Thymus (tissue), 11 donors: Measurements from ENCODE around the gene SH3D19. TPM values are rescaled to one million over a fixed set of nuclear protein-coding genes. Genes with fewer than 3 reads are reported as not detected.

ENCODE experiments used
- DNase-seq, 9 donors: peaks; one replicate each; pipeline ENCODE4 v3.0.0-alpha.2; 2013; ENCODE audit warnings: low spot score in 9 of 9, low read depth in 6 of 9, missing footprints in 1 of 9
- H3K27ac ChIP-seq, 2 donors: one replicate each; pipeline ENCODE4 v1.5.1; 2013; ENCODE audit warnings: control low read depth in 1 of 2, low read depth in 1 of 2, low read length in 1 of 2, mild to moderate bottlenecking in 1 of 2, moderate library complexity in 1 of 2
- H3K27me3 ChIP-seq, 2 donors: one replicate each; pipeline ENCODE4 v1.5.1; 2013; ENCODE audit warnings: low read length in 1 of 2; ENCODE audit not compliant: control insufficient read depth in 2 of 2, insufficient read depth in 1 of 2
- H3K36me3 ChIP-seq, 2 donors: one replicate each; pipeline ENCODE4 v1.5.1; 2013; ENCODE audit warnings: low read length in 1 of 2, mild to moderate bottlenecking in 1 of 2, moderate library complexity in 1 of 2; ENCODE audit not compliant: control insufficient read depth in 2 of 2, insufficient read depth in 2 of 2
- H3K4me1 ChIP-seq, 2 donors: one replicate each; pipeline ENCODE4 v1.5.1; 2013; ENCODE audit warnings: low read length in 2 of 2; ENCODE audit not compliant: control insufficient read depth in 2 of 2, insufficient read depth in 2 of 2
- H3K4me3 ChIP-seq, 2 donors: one replicate each; pipeline ENCODE4 v1.5.1; 2013; ENCODE audit warnings: low read length in 2 of 2, control low read depth in 1 of 2, mild to moderate bottlenecking in 1 of 2
- H3K9me3 ChIP-seq, 2 donors: one replicate each; pipeline ENCODE4 v1.5.1; 2013; ENCODE audit warnings: low read length in 1 of 2, mild to moderate bottlenecking in 1 of 2; ENCODE audit not compliant: control insufficient read depth in 2 of 2, insufficient read depth in 1 of 2
- WGBS: extraction: QIAGEN DNeasy Blood & Tissue Kit; methylation state at CpG from one replicate; pipeline ENCODE4 v1.1.7; 2013; 5-methylcytosine and 5-hydroxymethylcytosine counted together
- polyA plus RNA-seq: library from polyadenylated mRNA; stranded (reverse); fragments of 200-250 nt; gene quantifications from one replicate; pipeline ENCODE4 v1.2.3, GENCODE V29; 2013
- total RNA-seq: library from RNA; stranded (reverse); fragments of 120-200 nt; gene quantifications from one replicate; pipeline ENCODE4 v1.2.4, GENCODE V29; 2013
- donor health status: healthy.

SH3D19 gene
- total and polyA plus RNA-seq, 2 donors = 4.6 to 8.4 TPM

GRCh38 chr4:151152028-151152427, 173.4 kb downstream of the SH3D19 start:
- H3K9me3 ChIP-seq = no peaks in the 10 kb centered on the region
- no peaks in the 10 kb centered on the region for H3K4me1 ChIP-seq
- DNase-seq = no peak
- H3K27me3 ChIP-seq = no peaks in the 10 kb centered on the region
- no peak overlapping the region for H3K4me3 ChIP-seq
- H3K36me3 ChIP-seq = no peaks in the 10 kb centered on the region
- WGBS = 3% methylated on average over 1 of the region's 1 CpG
- no peak overlapping the region for H3K27ac ChIP-seq

DNA sequence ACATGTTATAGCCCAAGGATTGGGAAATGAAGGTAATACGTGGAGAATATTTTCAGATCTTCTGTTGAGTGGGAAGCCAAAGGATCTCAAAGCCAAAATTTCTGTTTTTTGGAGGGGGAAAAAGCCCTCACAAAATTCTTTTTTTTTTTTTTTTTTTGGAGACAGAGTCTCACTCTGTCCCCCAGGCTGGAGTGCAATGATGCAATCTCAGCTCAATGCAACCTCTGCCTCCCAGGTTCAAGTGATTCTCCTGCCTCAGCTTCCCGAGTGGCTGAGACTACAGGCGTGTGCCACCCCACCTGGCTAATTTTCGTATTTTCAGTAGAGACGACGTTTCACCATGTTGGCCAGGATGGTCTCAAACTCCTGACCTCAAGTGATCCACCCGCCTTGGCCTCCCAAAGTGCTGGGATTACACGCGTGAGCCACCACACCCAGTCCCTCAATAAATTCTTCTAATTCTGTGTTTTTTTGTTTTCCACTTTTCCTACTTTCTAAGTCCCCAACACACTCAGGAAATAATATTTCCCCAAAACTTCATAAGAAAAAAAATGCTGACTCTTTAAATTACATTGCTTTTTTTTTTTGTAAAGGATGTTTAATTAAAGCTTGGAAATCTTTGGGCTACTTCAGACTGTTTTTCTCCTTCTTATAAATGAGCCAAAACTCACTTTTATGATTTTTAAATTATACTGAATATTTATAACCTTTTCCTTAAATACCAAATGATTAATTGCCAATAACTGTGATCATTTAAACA, 174.4 kb downstream of the SH3D19 start:
- no peak overlapping the region for H3K27ac ChIP-seq
- DNase-seq = no peak
- no peaks in the 10 kb centered on the region for H3K4me1 ChIP-seq
- 97% methylated on average over 9 of the region's 9 CpGs for WGBS
- no peak overlapping the region for H3K4me3 ChIP-seq
- H3K27me3 ChIP-seq = no peaks in the 10 kb centered on the region
- H3K9me3 ChIP-seq = no peaks in the 10 kb centered on the region
- H3K36me3 ChIP-seq = no peaks in the 10 kb centered on the region

DNA sequence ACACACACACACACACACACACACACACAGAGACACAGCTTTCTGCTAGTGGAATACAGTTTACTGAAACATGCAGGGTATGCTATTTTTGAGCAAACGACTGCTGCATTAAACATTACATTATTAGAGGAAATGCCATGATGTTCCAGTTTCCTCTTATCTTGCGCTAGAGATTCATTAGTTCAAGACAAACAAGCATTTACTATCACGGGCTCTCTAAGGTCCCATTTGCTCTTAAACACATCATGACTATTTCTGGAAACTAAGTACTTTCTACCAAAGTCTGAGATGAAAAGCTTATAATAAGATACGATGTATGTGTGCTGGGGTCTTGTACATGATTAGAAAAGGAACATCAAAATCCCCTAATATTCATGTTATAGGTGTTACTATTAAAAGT, 177.1 kb downstream of the SH3D19 start:
- 97% methylated on average over 4 of the region's 4 CpGs for WGBS

GRCh38 chr4:151147000-151147399, 178.4 kb downstream of the SH3D19 start:
- Histone ChIP-seq H3K36me3 (no peaks in the 10 kb centered on the region), H3K4me3 (no peak overlapping the region), H3K27ac (no peak overlapping the region), H3K9me3 (no peaks in the 10 kb centered on the region), H3K4me1 (no peaks in the 10 kb centered on the region), H3K27me3 (no peaks in the 10 kb centered on the region)
- 91% methylated on average over 3 of the region's 3 CpGs for WGBS
- DNase-seq = no peak

More for the DNA sequence above, 177.1 kb downstream of the SH3D19 start:
- H3K27me3 ChIP-seq = no peaks in the 10 kb centered on the region
- no peaks in the 10 kb centered on the region for H3K4me1 ChIP-seq
- H3K4me3 ChIP-seq = no peak overlapping the region
- no peak overlapping the region for H3K27ac ChIP-seq
- no peaks in the 10 kb centered on the region for H3K36me3 ChIP-seq
- no peak for DNase-seq
- no peaks in the 10 kb centered on the region for H3K9me3 ChIP-seq

DNA sequence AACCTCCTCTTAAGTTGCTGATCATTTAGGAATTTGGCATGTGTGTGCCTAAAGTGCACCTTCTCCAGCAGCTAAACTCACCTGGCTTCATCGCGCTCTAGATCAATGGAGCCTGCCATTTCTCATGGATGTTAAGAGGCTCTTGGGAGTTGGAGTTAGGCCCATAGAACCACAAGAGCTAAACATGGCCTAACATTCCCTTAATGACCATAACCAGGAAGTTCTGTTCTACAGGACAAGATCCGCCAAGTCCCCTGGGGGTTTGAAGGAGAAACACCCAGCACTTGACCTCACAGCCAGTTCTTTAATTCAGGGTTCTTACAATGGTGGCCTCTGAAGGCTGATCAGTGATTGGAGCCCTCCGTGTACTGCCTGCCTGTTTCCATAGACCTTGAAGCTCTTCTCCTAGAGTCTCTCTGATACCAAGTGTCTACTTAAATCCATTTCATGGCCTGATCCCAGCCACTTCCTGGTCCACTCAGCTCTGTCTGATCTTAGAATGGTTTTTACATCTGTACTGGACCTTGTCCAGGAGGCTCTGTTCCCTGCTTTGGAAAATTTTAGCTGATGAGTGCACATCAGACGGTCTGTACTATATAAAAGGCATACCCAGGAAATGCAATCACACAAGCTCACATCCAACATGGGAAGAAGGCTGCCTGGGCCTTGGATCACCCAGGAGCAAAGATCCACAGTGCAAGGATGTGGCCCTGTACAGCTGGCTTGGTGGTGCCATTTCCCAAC, 180.9 kb downstream of the SH3D19 start:
- no peak overlapping the region for H3K4me3 ChIP-seq
- no peaks in the 10 kb centered on the region for H3K4me1 ChIP-seq
- WGBS = 98% methylated on average over 5 of the region's 5 CpGs
- DNase-seq = no peak
- H3K36me3 ChIP-seq = no peaks in the 10 kb centered on the region
- H3K27ac ChIP-seq = no peak overlapping the region
- no peaks in the 10 kb centered on the region for H3K9me3 ChIP-seq
- H3K27me3 ChIP-seq = no peaks in the 10 kb centered on the region

DNA sequence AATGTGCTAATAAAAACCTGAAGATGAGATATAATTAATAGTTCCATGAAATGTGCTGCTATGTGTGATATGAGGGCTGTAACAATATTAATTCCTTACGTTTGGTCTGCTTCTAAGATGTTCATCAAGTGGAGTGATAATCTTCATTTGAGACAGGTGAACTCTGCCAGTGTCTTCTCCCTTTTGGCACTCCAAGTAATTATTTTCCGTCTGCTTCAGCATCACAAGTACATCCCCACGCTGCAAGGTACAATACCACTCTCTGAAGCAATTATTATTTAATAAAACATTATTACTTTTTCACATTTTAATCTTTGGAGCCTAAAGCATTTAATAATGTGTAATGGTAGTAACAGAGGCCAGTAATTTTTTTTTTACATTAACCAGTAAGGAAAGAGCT, 181.6 kb downstream of the SH3D19 start:
- DNase-seq = no peak
- Histone ChIP-seq H3K27ac (no peak overlapping the region), H3K27me3 (no peaks in the 10 kb centered on the region), H3K4me1 (no peaks in the 10 kb centered on the region), H3K9me3 (no peaks in the 10 kb centered on the region), H3K4me3 (no peak overlapping the region), H3K36me3 (no peaks in the 10 kb centered on the region)
- WGBS = 96% methylated on average over 3 of the region's 3 CpGs

DNA sequence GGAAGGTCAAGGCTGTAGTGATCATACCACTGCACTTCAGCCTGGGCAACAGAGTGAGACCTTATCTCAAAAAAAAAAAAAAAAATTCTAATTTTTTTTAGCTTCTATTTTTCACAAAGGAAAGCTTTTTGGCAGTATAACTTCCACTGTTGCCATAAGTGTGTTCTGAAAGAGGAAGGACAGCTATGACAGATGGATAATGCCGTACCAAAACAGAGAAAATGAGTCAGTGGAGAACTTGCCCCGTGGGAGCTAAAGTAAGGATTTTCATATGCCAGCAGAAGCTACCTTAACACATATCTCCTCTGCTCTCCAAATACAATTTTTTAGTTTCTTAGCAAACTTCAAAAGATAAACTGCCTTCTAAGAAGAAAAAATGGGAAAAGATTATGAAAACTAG, 182.2 kb downstream of the SH3D19 start:
- H3K4me3 ChIP-seq = no peak overlapping the region
- H3K27ac ChIP-seq = no peak overlapping the region
- H3K9me3 ChIP-seq = no peaks in the 10 kb centered on the region
- H3K4me1 ChIP-seq = no peaks in the 10 kb centered on the region
- DNase-seq = no peak
- no peaks in the 10 kb centered on the region for H3K36me3 ChIP-seq
- 89% methylated on average over 2 of the region's 2 CpGs for WGBS
- H3K27me3 ChIP-seq = no peaks in the 10 kb centered on the region

DNA sequence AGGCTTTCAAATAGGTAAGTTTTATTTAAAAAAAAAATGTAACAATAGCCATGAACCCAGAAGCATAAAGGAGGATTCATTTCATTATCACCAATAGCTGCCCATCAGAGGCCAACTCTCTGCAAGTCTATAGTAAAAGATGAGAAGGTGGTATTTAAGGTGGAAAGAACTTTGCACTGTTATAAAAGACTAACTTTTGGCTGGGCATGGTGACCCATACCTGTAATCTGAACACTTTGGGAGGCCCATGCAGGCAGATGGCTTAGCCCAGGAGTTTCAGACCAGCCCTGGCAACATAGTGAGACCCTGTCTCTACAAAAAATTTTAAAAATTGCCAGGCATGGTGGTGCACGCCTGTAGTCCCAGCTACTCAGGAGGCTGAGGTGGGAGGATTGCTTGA, 182.6 kb downstream of the SH3D19 start:
- Histone ChIP-seq H3K4me3 (no peak overlapping the region), H3K9me3 (no peaks in the 10 kb centered on the region), H3K4me1 (no peaks in the 10 kb centered on the region), H3K36me3 (no peaks in the 10 kb centered on the region), H3K27me3 (no peaks in the 10 kb centered on the region), H3K27ac (no peak overlapping the region)
- DNase-seq = no peak
- WGBS = 98% methylated on average over 1 of the region's 1 CpG

DNA sequence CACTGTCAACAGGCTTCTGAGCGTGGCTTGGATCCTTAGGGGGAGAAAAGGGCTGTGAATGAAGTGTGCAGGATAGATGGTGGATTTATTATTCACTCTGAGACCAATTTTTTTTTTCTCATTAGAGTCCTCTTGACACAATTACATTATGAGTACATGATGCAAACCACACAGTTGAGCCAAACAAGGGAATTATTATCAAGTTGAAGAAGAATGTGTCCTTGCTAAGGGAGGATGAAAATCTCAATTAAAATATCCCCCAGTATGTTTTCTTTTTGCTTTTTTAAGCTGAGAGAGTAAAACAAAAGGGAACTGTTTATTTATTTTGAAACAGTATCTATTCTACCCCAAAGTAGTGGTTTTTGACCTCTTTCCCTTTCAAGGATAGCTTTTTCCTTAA, 185.6 kb downstream of the SH3D19 start:
- H3K9me3 ChIP-seq = no peaks in the 10 kb centered on the region
- H3K27me3 ChIP-seq = no peaks in the 10 kb centered on the region
- DNase-seq = no peak
- WGBS = 94% methylated on average over 1 of the region's 1 CpG
- no peaks in the 10 kb centered on the region for H3K36me3 ChIP-seq
- H3K27ac ChIP-seq = no peak overlapping the region
- no peak overlapping the region for H3K4me3 ChIP-seq
- no peaks in the 10 kb centered on the region for H3K4me1 ChIP-seq
